H1 (cell line): ENCODE results near the gene VWA2.

ENCODE experiments used
- ASH2L ChIP-seq: fragments of 200-600, 300-600 bp; sonication (generic); IDR thresholded peaks from one replicate; pipeline ENCODE4 v1.7.1; 2017; ENCODE audit warnings: low read length
- ATF2 ChIP-seq: IDR thresholded peaks from 2 replicates; pipeline ENCODE4 v1.6.1; 2012; ENCODE audit warnings: low read length, inconsistent platforms
- CHD1 ChIP-seq: IDR thresholded peaks from 2 replicates; pipeline ENCODE4 v1.6.1; 2012; ENCODE audit warnings: low read depth, low read length, improper control_type of control experiment
- CTCF ChIP-seq, 3 experiments: IDR thresholded peaks; 1 replicate in 2 of 3; 2 replicates in 1 of 3; pipeline versions ENCODE4 v1.5.1 to v1.6.1; 2011; ENCODE audit warnings: low read length in 3 of 3, mild to moderate bottlenecking in 3 of 3, inconsistent platforms in 2 of 3, low read depth in 1 of 3, moderate library complexity in 1 of 3; ENCODE audit not compliant: insufficient read depth in 1 of 3; ENCODE audit errors: control extremely low read depth in 1 of 3
- EZH2 ChIP-seq: fragments of 200-600 bp; sonication (generic); IDR thresholded peaks from 2 replicates; pipeline ENCODE4 v1.7.1; 2012; ENCODE audit warnings: low read depth, mild to moderate bottlenecking, moderate library complexity, low read length, inconsistent platforms; ENCODE audit not compliant: severe bottlenecking
- GTF2F1 ChIP-seq: IDR thresholded peaks from 2 replicates; pipeline ENCODE4 v1.6.1; 2012; ENCODE audit warnings: low read depth, low read length, improper control_type of control experiment, borderline replicate concordance
- JUN ChIP-seq: IDR thresholded peaks from 2 replicates; pipeline ENCODE4 v1.6.1; 2011; ENCODE audit warnings: low read depth, mild to moderate bottlenecking, improper control_type of control experiment, low read length
- MAX ChIP-seq: IDR thresholded peaks from 2 replicates; pipeline ENCODE4 v1.6.1; 2012; ENCODE audit warnings: inconsistent platforms
- NRF1 ChIP-seq: IDR thresholded peaks from 2 replicates; pipeline ENCODE4 v1.6.1; 2011; ENCODE audit warnings: mild to moderate bottlenecking, low read depth, low read length, improper control_type of control experiment
- POLR2A ChIP-seq, 2 experiments: IDR thresholded peaks; 1 replicate in 1 of 2; 2 replicates in 1 of 2; pipeline ENCODE4 v1.6.1; 2011; ENCODE audit warnings: low read depth in 2 of 2, low read length in 2 of 2, mild to moderate bottlenecking in 2 of 2; ENCODE audit errors: control extremely low read depth in 1 of 2
- POLR2AphosphoS5 ChIP-seq: IDR thresholded peaks from 2 replicates; pipeline ENCODE4 v1.6.1; 2011; ENCODE audit warnings: low read depth, low read length
- SIRT6 ChIP-seq: IDR thresholded peaks from one replicate; pipeline ENCODE4 v1.7.1; 2012; ENCODE audit warnings: low read length, inconsistent platforms
- ZNF274 ChIP-seq: IDR thresholded peaks from 2 replicates; pipeline ENCODE4 v1.7.0; 2012; ENCODE audit warnings: low read length, borderline replicate concordance; ENCODE audit errors: extremely low read depth

- TF ChIP-seq POLR2AphosphoS5, result no peak
- no peak for TF ChIP-seq ATF2
- TF ChIP-seq EZH2, result no peak
- no peak for TF ChIP-seq JUN
- TF ChIP-seq CHD1, result no peak
- TF ChIP-seq NRF1, result no peak
- TF ChIP-seq MAX, result no peak
- TF ChIP-seq ZNF274, result no peak
- TF ChIP-seq POLR2A (IDR thresholded peaks at IDR 0.05; ENCODE audit: control extremely low read depth in 1 of 2, low read depth in 2 of 2, low read length in 2 of 2), result no peak
- TF ChIP-seq SIRT6, result no peak
- no peak for TF ChIP-seq CTCF (IDR thresholded peaks at IDR 0.05; ENCODE audit: control extremely low read depth in 1 of 3, insufficient read depth in 1 of 3, low read depth in 1 of 3, low read length in 3 of 3)
- TF ChIP-seq ASH2L, result no peak
- no peak for TF ChIP-seq GTF2F1
These were observed 18.4 kb downstream of the VWA2 start for GRCh38 chr10:114257498-114257897.
